ENCODE measurements around the gene NFATC2. TPM values are rescaled to one million over a fixed set of nuclear protein-coding genes. Genes with fewer than 3 reads are reported as not detected.

Gene NFATC2
- total RNA-seq, 2 experiments from 2014 or later = 53.5 to 55.8 TPM

- Mint-ChIP-seq H3K9me3 (ENCODE audit: insufficient read depth) (no peaks in the 10 kb centered on the region), H3K36me3 (ENCODE audit: low read depth) (no peaks in the 10 kb centered on the region), H3K27me3 (ENCODE audit: low read depth) (peaks cover 8% of the 10 kb centered on the region), H3K4me3 (no peak overlapping the region), H3K27ac (no peak overlapping the region), H3K4me1 (ENCODE audit: low read depth) (peaks cover 3% of the 10 kb centered on the region)
- DNase-seq = no peak
- CTCF ChIA-PET = interaction anchor here (0.8 kb wide), 1 partner anchor 9 kb away, joined by 3 read pairs; no protein-coding TSS in a partner anchor
- POLR2A ChIA-PET = no interaction called here
- ATAC-seq = no peak
These were observed 202.6 kb downstream of the NFATC2 start for GRCh38 chr20:51339721-51340450.

- no peak overlapping the region for H3K27ac Mint-ChIP-seq
- H3K9me3 Mint-ChIP-seq (ENCODE audit: insufficient read depth) = no peaks in the 10 kb centered on the region
- no peak overlapping the region for H3K4me3 Mint-ChIP-seq
- POLR2A ChIA-PET = no interaction called here
- ATAC-seq = no peak
- H3K27me3 Mint-ChIP-seq (ENCODE audit: low read depth) = peaks cover 8% of the 10 kb centered on the region
- CTCF ChIA-PET = no interaction called here
- H3K4me1 Mint-ChIP-seq (ENCODE audit: low read depth) = peaks cover 3% of the 10 kb centered on the region
- no peaks in the 10 kb centered on the region for H3K36me3 Mint-ChIP-seq (ENCODE audit: low read depth)
- DNase-seq = no peak
These were observed 203.7 kb downstream of the NFATC2 start for GRCh38 chr20:51338692-51339440.

- Mint-ChIP-seq H3K4me3 (no peak overlapping the region), H3K27me3 (ENCODE audit: low read depth) (peaks cover 2% of the 10 kb centered on the region), H3K4me1 (ENCODE audit: low read depth) (peaks cover 3% of the 10 kb centered on the region), H3K9me3 (ENCODE audit: insufficient read depth) (no peaks in the 10 kb centered on the region), H3K36me3 (ENCODE audit: low read depth) (no peaks in the 10 kb centered on the region), H3K27ac (no peak overlapping the region)
- DNase-seq (no peak), ATAC-seq (no peak)
- ChIA-PET CTCF (interaction anchor here (1.1 kb wide), 1 partner anchor 30 kb away, joined by 3 read pairs; no protein-coding TSS in a partner anchor), POLR2A (no interaction called here)
These were observed 205.3 kb downstream of the NFATC2 start for GRCh38 chr20:51337126-51337805.

Small RNAs within 50 kb of the gene (microRNA-seq; reads per million reads assigned to microRNA genes)
- 18.9 reads per million, percentile 33 among the genes with 10 or more reads in this experiment for gene MIR3194

Other genes starting within 250 kb of the NFATC2 start
- gene ATP9A, start 225.7 kb upstream of the NFATC2 start, total RNA-seq = under 1 TPM in 1 of 2 experiments, not detected in 1; 0.05 TPM